HL-60 (cell line): ENCODE results near the gene OGFR.
A peak's percentile ranks its signal among the peaks of the same experiment; 100 is the strongest.

Experiments used
- DNase-seq, 2 experiments: peaks; one replicate each; pipeline ENCODE4 v3.0.0-alpha.2; 2010 to 2020; ENCODE audit warnings: low read depth in 1 of 2, low spot score in 1 of 2
- H3K27ac ChIP-seq: fragments of 250-450 bp; sonication (Bioruptor Pico); replicated peaks from 2 replicates; pipeline ENCODE4 v1.5.1; 2020; ENCODE audit warnings: mild to moderate bottlenecking, moderate library complexity
- H3K27me3 ChIP-seq: fragments of 250-450 bp; sonication (Bioruptor Pico); 2 replicates; pipeline ENCODE4 v1.5.1; 2021; ENCODE audit warnings: mild to moderate bottlenecking, moderate library complexity; ENCODE audit not compliant: insufficient read depth, poor library complexity, severe bottlenecking
- H3K4me3 ChIP-seq: replicated peaks from 2 replicates; pipeline ENCODE4 v1.5.1; 2011; ENCODE audit warnings: mild to moderate bottlenecking, control low read depth, low read length; ENCODE audit not compliant: insufficient read depth
- GABPA ChIP-seq: IDR thresholded peaks from 2 replicates; pipeline ENCODE4 v1.6.1; 2012; ENCODE audit warnings: low read depth
- POLR2AphosphoS5 ChIP-seq: IDR thresholded peaks from 2 replicates; pipeline ENCODE4 v1.6.1; 2012; ENCODE audit warnings: low read depth
- SPI1 ChIP-seq: IDR thresholded peaks from 2 replicates; pipeline ENCODE4 v1.6.1; 2012; ENCODE audit warnings: low read depth, mild to moderate bottlenecking, borderline replicate concordance
- TF ChIP-seq, protein P1 (sequence below): IDR thresholded peaks from one replicate; pipeline ENCODE4 v1.5.1; 2011; ENCODE audit warnings: low read length, control low read depth, inconsistent platforms; ENCODE audit not compliant: insufficient read depth
- TF ChIP-seq, protein P2 (sequence below): IDR thresholded peaks from 2 replicates; pipeline ENCODE4 v1.6.1; 2012; ENCODE audit warnings: low read depth; ENCODE audit not compliant: insufficient replicate concordance

The OGFR gene

DNA sequence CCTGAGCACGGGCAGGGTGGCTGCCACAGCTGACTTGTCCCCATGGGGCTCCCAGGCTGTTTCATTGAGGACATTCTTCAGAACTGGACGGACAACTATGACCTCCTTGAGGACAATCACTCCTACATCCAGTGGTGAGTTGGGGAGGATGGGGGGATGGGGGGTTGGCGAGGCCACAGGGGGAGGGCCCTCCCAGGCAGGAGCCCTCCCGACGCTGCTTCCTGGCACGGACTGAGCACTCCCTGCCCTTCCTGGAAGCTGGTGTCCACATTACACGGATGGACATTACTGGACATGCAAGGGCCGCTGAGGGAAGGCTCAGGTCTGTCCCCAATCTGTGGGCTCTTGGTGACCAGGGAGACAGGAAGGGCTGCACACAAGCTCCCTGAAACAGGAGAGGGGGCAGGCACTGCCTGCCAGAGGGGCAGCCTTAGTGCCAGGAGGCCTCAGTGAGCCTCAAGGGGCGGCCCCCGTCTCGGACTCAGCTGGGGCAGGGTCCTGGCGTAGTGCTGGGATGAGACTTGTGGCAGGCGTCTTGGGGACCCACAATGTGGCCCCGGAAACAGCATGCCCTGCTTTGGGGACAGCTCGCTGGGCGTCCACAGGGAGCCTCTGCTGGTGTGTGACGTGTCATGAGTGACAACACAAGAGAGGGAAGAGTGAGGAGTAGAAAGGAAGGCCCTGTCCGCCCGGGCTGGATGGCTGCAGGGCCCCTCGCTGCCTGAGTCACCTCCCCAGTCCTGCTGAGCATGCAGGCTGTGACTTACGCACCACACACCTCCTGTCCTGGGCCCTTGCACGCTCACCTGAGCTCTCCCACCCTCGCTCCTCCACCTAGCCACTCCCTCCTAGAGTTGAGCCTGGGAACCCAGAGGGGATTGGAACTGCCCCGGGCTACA lies 5.1 kb downstream of the OGFR start:
- H3K27ac ChIP-seq: no peak overlapping the region
- TF ChIP-seq POLR2AphosphoS5 (no peak), GABPA (no peak), SPI1 (no peak)
- TF ChIP-seq, protein P1, sequence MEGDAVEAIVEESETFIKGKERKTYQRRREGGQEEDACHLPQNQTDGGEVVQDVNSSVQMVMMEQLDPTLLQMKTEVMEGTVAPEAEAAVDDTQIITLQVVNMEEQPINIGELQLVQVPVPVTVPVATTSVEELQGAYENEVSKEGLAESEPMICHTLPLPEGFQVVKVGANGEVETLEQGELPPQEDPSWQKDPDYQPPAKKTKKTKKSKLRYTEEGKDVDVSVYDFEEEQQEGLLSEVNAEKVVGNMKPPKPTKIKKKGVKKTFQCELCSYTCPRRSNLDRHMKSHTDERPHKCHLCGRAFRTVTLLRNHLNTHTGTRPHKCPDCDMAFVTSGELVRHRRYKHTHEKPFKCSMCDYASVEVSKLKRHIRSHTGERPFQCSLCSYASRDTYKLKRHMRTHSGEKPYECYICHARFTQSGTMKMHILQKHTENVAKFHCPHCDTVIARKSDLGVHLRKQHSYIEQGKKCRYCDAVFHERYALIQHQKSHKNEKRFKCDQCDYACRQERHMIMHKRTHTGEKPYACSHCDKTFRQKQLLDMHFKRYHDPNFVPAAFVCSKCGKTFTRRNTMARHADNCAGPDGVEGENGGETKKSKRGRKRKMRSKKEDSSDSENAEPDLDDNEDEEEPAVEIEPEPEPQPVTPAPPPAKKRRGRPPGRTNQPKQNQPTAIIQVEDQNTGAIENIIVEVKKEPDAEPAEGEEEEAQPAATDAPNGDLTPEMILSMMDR: no peak
- TF ChIP-seq, protein P2, sequence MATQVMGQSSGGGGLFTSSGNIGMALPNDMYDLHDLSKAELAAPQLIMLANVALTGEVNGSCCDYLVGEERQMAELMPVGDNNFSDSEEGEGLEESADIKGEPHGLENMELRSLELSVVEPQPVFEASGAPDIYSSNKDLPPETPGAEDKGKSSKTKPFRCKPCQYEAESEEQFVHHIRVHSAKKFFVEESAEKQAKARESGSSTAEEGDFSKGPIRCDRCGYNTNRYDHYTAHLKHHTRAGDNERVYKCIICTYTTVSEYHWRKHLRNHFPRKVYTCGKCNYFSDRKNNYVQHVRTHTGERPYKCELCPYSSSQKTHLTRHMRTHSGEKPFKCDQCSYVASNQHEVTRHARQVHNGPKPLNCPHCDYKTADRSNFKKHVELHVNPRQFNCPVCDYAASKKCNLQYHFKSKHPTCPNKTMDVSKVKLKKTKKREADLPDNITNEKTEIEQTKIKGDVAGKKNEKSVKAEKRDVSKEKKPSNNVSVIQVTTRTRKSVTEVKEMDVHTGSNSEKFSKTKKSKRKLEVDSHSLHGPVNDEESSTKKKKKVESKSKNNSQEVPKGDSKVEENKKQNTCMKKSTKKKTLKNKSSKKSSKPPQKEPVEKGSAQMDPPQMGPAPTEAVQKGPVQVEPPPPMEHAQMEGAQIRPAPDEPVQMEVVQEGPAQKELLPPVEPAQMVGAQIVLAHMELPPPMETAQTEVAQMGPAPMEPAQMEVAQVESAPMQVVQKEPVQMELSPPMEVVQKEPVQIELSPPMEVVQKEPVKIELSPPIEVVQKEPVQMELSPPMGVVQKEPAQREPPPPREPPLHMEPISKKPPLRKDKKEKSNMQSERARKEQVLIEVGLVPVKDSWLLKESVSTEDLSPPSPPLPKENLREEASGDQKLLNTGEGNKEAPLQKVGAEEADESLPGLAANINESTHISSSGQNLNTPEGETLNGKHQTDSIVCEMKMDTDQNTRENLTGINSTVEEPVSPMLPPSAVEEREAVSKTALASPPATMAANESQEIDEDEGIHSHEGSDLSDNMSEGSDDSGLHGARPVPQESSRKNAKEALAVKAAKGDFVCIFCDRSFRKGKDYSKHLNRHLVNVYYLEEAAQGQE: no peak
- H3K4me3 ChIP-seq: no peak overlapping the region
- DNase-seq: no peak
- H3K27me3 ChIP-seq: no peaks in the 10 kb centered on the region

DNA sequence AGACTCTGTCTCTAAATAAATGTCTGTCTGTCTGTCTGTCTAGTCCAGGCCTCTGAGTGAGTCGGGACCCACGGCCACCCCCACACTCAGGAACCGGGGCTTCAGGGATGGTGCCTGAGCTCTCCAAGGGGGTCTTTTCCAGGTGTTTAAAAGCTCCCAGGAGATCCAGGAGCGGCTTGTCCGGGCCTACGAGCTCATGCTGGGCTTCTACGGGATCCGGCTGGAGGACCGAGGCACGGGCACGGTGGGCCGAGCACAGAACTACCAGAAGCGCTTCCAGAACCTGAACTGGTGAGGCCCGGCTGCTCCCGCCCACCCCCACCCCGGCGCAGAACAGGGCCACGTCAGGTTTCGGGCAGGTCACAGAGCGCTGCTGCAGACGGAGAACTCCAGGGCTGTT lies 6.7 kb downstream of the OGFR start:
- TF ChIP-seq, protein P2: no peak
- TF ChIP-seq POLR2AphosphoS5 (no peak), SPI1 (no peak), GABPA (no peak)
- TF ChIP-seq, protein P1: no peak
- Histone ChIP-seq H3K27ac (no peak overlapping the region), H3K27me3 (peaks cover 10% of the 10 kb centered on the region), H3K4me3 (no peak overlapping the region)
- no peak for DNase-seq

DNA sequence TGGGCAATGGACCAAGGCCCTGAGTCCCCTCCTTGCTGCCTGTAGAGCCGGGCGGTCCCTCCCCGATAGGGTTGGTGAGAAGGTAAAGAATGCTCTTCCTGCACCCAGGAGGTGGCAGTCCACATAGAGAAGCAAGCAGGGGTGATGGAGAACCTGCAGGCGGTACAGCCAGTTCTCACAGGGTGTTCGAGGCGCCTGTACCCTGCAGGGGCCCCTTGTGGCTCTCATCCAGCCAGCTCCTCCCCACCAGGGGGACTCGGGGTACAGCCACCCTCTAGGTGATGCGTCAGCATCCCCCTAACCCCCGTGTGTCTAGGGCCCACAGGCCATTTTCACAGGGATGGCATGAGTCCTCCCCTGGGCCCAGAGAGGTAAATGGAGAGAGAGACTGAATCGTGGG lies 7.1 kb downstream of the OGFR start:
- Histone ChIP-seq H3K4me3 (no peak overlapping the region), H3K27me3 (peaks cover 14% of the 10 kb centered on the region), H3K27ac (no peak overlapping the region)
- no peak for DNase-seq
- TF ChIP-seq, protein P2: no peak
- TF ChIP-seq GABPA (no peak), POLR2AphosphoS5 (peak; percentile 21; the same call in 1 of the 2 replicates)
